ENCODE data around the gene CCDC137.

DNA sequence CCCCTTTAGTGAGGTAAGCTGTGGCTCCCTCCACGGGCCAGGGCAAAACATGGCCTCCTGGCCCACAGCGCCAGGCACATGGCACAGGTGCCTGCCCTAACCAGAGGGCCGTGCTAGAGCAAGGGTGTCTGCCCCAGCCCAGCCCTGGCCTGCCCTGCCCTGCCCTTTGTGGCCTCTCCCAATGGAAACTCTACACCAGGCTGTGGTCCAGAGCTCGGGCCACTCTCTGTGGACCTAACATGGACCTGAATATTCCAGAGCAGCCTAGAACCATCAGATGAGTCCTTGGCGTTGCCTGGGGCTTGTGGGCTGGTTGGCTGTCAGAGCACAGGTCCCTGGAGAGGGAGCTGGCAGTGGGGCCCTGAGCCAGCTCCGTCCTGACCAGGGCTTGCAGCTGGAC, 28.7 kb downstream of the CCDC137 start:
- TF ChIP-seq CTCF (conservative IDR thresholded peaks at IDR 0.05; ENCODE audit: low read depth, low read length) (no peak), EZH2 (IDR thresholded peaks at IDR 0.05; ENCODE audit: low read length, unreplicated experiment) (no peak)
